IgD-negative memory B cell (primary cell): ENCODE data around the gene PLA2G2C. TPM values are rescaled to one million over a fixed set of nuclear protein-coding genes. Genes with fewer than 3 reads are reported as not detected.
"Not testable (repeated sequence)": the region's sequence is repeated elsewhere in the genome, so short reads cannot be mapped to it uniquely, and the experiment has no call there.

Source experiments
- H3K27ac Mint-ChIP-seq, 3 donors: one replicate each; pipeline ENCODE4 v1.8.0; 2020 to 2022; ENCODE audit warnings: mild to moderate bottlenecking in 3 of 3, mixed read lengths in 3 of 3, moderate library complexity in 1 of 3
- H3K27me3 Mint-ChIP-seq: one replicate; pipeline ENCODE4 v1.8.0; 2021; ENCODE audit warnings: mixed read lengths
- H3K36me3 Mint-ChIP-seq: one replicate; pipeline ENCODE4 v1.8.0; 2020; ENCODE audit warnings: mild to moderate bottlenecking, mixed read lengths
- H3K4me1 Mint-ChIP-seq, 3 donors: one replicate each; pipeline ENCODE4 v1.8.0; 2020 to 2022; ENCODE audit warnings: mixed read lengths in 3 of 3, mild to moderate bottlenecking in 1 of 3
- H3K4me3 Mint-ChIP-seq, 4 donors: one replicate each; pipeline ENCODE4 v1.8.0; 2020 to 2022; ENCODE audit warnings: mild to moderate bottlenecking in 4 of 4, mixed read lengths in 4 of 4, moderate library complexity in 3 of 4
- H3K9me3 Mint-ChIP-seq, 3 donors: one replicate each; pipeline ENCODE4 v1.8.0; 2020 to 2021; ENCODE audit warnings: mixed read lengths in 3 of 3, mild to moderate bottlenecking in 1 of 3
- polyA plus RNA-seq: library from polyadenylated mRNA; unstranded; fragments of 300-500 nt; fragmentation: Illumina TruSeq; gene quantifications from one replicate; pipeline ENCODE4 v1.2.3, GENCODE V29; 2021

PLA2G2C gene, protein sequence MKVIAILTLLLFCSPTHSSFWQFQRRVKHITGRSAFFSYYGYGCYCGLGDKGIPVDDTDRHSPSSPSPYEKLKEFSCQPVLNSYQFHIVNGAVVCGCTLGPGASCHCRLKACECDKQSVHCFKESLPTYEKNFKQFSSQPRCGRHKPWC
- not detected for polyA plus RNA-seq

- peak within 1 kb of the TSS; percentile 49 to 92 (median 86) for H3K4me3 Mint-ChIP-seq
- no peaks in the 10 kb centered on the region for H3K9me3 Mint-ChIP-seq
- no peaks in the 10 kb centered on the region for H3K36me3 Mint-ChIP-seq
- peaks cover 16 to 18% (median 16%) of the 10 kb centered on the region in 3 donors for H3K4me1 Mint-ChIP-seq
- H3K27ac Mint-ChIP-seq: peak within 1 kb of the TSS; percentile 68 to 87 (median 71)
- H3K27me3 Mint-ChIP-seq: peaks cover 34% of the 10 kb centered on the region
These were observed at the start of gene PLA2G2C, which contains the start of gene UBXN10 for GRCh38 chr1:20185834-20186782. PLA2G2C (minus strand) TSS chr1:20186518; CDS start chr1:20177363, 9,155 bp downstream. UBXN10 (plus strand) TSS chr1:20186096; CDS start chr1:20190562, 4,466 bp downstream.

GRCh38 chr1:20234788-20235535 lies 48.6 kb upstream of the PLA2G2C start:
- Mint-ChIP-seq H3K4me1 (peaks cover 0 to 5% (median 0%) of the 10 kb centered on the region in 3 donors), H3K36me3 (peaks cover 4% of the 10 kb centered on the region), H3K27me3 (peaks cover 24% of the 10 kb centered on the region), H3K27ac (no peak overlapping the region), H3K4me3 (no peak overlapping the region), H3K9me3 (no peaks in the 10 kb centered on the region)

- H3K4me1 Mint-ChIP-seq: peaks cover 0 to 5% (median 0%) of the 10 kb centered on the region in 3 donors
- no peaks in the 10 kb centered on the region for H3K9me3 Mint-ChIP-seq
- H3K4me3 Mint-ChIP-seq: no peak overlapping the region
- H3K27me3 Mint-ChIP-seq: peaks cover 26% of the 10 kb centered on the region
- H3K27ac Mint-ChIP-seq: no peak overlapping the region
- peaks cover 4% of the 10 kb centered on the region for H3K36me3 Mint-ChIP-seq
These were observed 47.5 kb upstream of the PLA2G2C start for GRCh38 chr1:20233866-20234265.

GRCh38 chr1:20233394-20233793 lies 47.1 kb upstream of the PLA2G2C start:
- Mint-ChIP-seq H3K36me3 (peaks cover 4% of the 10 kb centered on the region), H3K4me1 (peaks cover 0 to 5% (median 0%) of the 10 kb centered on the region in 3 donors), H3K4me3 (no peak overlapping the region), H3K27me3 (peaks cover 29% of the 10 kb centered on the region), H3K27ac (no peak overlapping the region), H3K9me3 (no peaks in the 10 kb centered on the region)

DNA sequence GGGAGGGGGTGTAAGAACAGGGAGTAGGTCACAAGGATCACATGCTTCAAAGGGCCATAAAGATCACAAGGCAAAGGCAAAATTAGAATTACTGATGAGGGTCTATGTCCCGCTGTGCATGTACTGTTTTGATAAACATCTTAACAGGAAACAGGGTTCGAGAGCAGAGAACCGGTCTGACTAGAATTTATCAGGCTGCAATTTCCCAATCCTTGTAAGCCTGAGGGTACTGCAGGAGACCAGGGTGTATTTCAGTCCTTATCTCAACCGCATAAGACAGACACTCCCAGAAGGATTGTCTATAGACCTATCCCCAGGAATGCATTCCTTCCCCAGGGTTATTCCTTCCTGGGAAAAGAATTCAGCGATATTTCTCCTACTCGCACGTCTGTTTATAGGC lies 46.2 kb upstream of the PLA2G2C start:
- not testable (repeated sequence) for H3K9me3 Mint-ChIP-seq, H3K27ac Mint-ChIP-seq, H3K4me1 Mint-ChIP-seq, H3K36me3 Mint-ChIP-seq, H3K4me3 Mint-ChIP-seq
- H3K27me3 Mint-ChIP-seq: peaks cover 32% of the 10 kb centered on the region

DNA sequence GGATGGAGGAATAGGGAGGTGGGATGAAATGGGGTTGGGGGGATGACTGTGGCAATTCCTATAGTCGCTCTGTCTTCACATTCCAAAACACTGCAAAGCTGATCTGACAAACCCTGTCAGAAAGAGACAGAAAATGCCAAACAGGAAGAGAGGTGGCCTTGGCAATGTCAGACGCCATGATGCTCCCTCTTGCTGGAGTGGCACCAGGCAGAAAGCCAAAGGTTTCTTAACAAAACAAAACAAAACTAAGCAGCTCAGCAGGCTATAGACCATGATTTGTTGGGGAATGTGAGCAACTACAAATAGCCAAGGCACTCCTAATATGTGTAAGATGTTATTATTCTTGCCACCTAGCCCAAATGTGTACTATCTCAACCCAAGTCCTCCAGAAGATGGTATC lies 42.9 kb upstream of the PLA2G2C start:
- peaks cover 42% of the 10 kb centered on the region for H3K27me3 Mint-ChIP-seq
- H3K4me3 Mint-ChIP-seq: no peak overlapping the region
- no peaks in the 10 kb centered on the region for H3K9me3 Mint-ChIP-seq
- no peak overlapping the region for H3K27ac Mint-ChIP-seq
- peaks cover 0 to 5% (median 0%) of the 10 kb centered on the region in 3 donors for H3K4me1 Mint-ChIP-seq
- peaks cover 6% of the 10 kb centered on the region for H3K36me3 Mint-ChIP-seq

GRCh38 chr1:20228314-20228825 lies 42.1 kb upstream of the PLA2G2C start:
- no peaks in the 10 kb centered on the region for H3K9me3 Mint-ChIP-seq
- H3K4me1 Mint-ChIP-seq: peaks cover 0 to 2% (median 0%) of the 10 kb centered on the region in 3 donors
- H3K36me3 Mint-ChIP-seq: peaks cover 5% of the 10 kb centered on the region
- H3K27ac Mint-ChIP-seq: no peak overlapping the region
- H3K4me3 Mint-ChIP-seq: no peak overlapping the region
- peaks cover 41% of the 10 kb centered on the region for H3K27me3 Mint-ChIP-seq

GRCh38 chr1:20227704-20228103 lies 41.4 kb upstream of the PLA2G2C start:
- Mint-ChIP-seq H3K27ac (no peak overlapping the region), H3K4me3 (no peak overlapping the region), H3K27me3 (peaks cover 40% of the 10 kb centered on the region), H3K4me1 (peaks cover 0 to 2% (median 0%) of the 10 kb centered on the region in 3 donors), H3K9me3 (no peaks in the 10 kb centered on the region), H3K36me3 (peaks cover 2% of the 10 kb centered on the region)

- peaks cover 37% of the 10 kb centered on the region for H3K27me3 Mint-ChIP-seq
- no peak overlapping the region for H3K4me3 Mint-ChIP-seq
- H3K36me3 Mint-ChIP-seq: peaks cover 2% of the 10 kb centered on the region
- no peaks in the 10 kb centered on the region for H3K9me3 Mint-ChIP-seq
- H3K4me1 Mint-ChIP-seq: peaks cover 0 to 2% (median 0%) of the 10 kb centered on the region in 3 donors
- H3K27ac Mint-ChIP-seq: no peak overlapping the region
These were observed 38.2 kb upstream of the PLA2G2C start for GRCh38 chr1:20224546-20224945.

DNA sequence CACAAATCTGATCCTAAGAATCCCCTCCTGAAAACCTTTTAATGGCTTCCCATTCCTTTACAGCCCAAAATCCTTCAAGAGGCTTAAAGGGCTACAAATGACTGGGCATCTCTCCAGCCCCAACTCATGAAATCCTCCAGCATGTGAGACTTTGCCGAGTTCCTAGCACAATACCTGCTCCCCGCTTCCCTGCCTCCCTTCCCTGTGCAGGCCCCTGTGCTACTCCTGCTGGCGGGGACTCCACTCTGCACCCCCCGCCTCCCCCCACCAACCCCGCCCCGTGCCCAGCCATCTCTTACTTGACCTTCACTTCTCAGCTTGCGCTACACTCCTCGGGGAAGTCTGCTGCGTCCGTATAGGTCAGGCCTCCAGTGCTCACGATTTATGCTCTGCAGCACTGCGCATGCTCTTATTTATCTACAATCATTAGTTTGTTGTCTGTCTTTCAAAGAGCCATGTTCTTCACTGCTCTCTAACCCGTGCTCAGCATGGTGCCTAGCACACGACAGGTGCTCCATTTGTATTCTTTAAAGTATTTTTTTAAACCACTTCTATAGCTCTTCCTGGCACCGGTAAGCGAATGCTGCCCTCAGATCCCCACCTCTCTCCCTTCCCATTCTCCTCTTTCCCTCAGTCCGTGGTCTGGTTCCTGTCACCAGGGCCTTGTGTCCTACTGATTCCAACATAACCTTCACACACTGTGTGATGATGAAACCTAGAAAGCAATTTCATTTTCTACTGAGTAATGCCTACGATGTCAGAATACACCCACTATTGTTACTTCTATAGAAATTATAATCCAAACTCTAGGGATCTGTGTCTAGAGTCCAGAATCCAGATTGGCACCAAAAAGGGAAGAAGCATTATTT lies 37.5 kb upstream of the PLA2G2C start:
- peaks cover 0 to 2% (median 0%) of the 10 kb centered on the region in 3 donors for H3K4me1 Mint-ChIP-seq
- peaks cover 35% of the 10 kb centered on the region for H3K27me3 Mint-ChIP-seq
- peaks cover 2% of the 10 kb centered on the region for H3K36me3 Mint-ChIP-seq
- no peak overlapping the region for H3K4me3 Mint-ChIP-seq
- H3K9me3 Mint-ChIP-seq: no peaks in the 10 kb centered on the region
- no peak overlapping the region for H3K27ac Mint-ChIP-seq

DNA sequence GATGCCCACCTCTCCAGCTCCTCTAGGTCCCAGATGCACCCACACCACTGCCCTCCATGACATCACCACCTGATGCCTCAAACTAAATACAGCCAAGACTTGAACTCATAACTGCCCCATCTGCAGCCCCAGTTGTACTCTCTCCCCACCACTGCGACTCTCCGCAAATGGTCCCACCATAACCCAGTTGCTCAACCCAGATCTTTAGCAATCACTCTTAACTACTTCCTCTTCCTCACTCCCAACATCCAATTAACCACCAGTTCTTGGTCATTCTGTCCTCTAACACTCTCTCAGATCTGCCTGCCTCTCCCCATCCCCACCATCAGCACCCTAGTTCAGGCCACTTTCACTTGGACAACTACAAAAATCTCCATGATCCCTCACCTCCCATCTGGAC lies 36.8 kb upstream of the PLA2G2C start:
- no peak overlapping the region for H3K27ac Mint-ChIP-seq
- H3K9me3 Mint-ChIP-seq: no peaks in the 10 kb centered on the region
- no peak overlapping the region for H3K4me3 Mint-ChIP-seq
- peaks cover 2% of the 10 kb centered on the region for H3K36me3 Mint-ChIP-seq
- peaks cover 33% of the 10 kb centered on the region for H3K27me3 Mint-ChIP-seq
- peaks cover 0 to 2% (median 0%) of the 10 kb centered on the region in 3 donors for H3K4me1 Mint-ChIP-seq

- Mint-ChIP-seq H3K27ac (no peak overlapping the region), H3K4me1 (peaks cover 0 to 2% (median 0%) of the 10 kb centered on the region in 3 donors), H3K27me3 (peaks cover 21% of the 10 kb centered on the region), H3K36me3 (no peaks in the 10 kb centered on the region), H3K9me3 (peaks cover 0 to 3% (median 0%) of the 10 kb centered on the region in 3 donors), H3K4me3 (no peak overlapping the region)
These were observed 33.7 kb upstream of the PLA2G2C start for GRCh38 chr1:20220036-20220435.

DNA sequence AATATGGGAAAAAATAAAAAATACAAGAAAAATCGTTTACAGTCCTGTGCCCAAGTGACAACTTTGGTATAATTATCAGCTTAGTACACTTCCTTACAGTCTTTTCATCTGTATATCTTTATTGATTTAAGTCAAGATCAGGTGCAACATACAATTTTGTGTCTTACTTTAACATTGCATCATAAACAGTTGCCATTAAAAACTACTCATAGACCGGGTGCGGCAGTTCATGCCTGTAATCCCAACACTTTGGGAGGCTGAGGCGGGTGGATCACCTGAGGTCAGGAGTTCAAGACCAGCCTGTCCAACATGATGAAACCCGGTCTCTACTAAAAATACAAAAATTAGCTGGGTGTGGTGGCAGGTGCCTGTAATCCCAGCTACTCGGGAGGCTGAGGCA lies 32.7 kb upstream of the PLA2G2C start:
- not testable (repeated sequence) for H3K4me1 Mint-ChIP-seq, H3K36me3 Mint-ChIP-seq, H3K27ac Mint-ChIP-seq, H3K9me3 Mint-ChIP-seq, H3K4me3 Mint-ChIP-seq
- H3K27me3 Mint-ChIP-seq: peaks cover 20% of the 10 kb centered on the region

DNA sequence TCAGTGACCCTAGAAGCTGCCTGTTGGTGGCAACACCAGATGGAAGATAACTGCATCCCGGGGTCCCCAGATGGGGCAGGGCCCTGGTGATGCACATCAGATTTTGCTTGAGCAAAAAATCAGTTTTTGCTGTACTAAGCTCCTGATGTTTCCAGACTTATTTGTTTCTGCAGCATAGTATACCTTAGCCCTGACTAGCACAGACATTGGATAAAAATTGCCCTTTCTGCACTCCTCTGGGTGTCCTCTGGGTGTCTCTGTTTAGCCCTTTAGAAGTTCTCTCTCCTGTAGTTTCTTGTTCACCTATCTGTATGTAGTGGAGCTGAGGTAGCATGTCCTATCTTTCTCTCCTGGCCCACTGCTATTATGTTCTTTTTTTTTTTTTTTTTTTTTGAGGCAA lies 30.3 kb upstream of the PLA2G2C start:
- Mint-ChIP-seq H3K9me3 (peaks cover 0 to 3% (median 0%) of the 10 kb centered on the region in 3 donors), H3K27ac (no peak overlapping the region), H3K36me3 (no peaks in the 10 kb centered on the region), H3K4me3 (no peak overlapping the region), H3K4me1 (peaks cover 5 to 8% (median 6%) of the 10 kb centered on the region in 3 donors), H3K27me3 (peaks cover 15% of the 10 kb centered on the region)
